Stimulated activated CD8-positive, alpha-beta memory T cell treated with anti-CD3 and anti-CD28 coated beads, Interleukin-7, amount 100 ng/mL, for 1 hour (primary cell): ENCODE results near the gene TSC22D2.

ENCODE experiments used
- DNase-seq, 2 donors: peaks; one replicate each; pipeline ENCODE4 v3.0.0-alpha.2; 2020; ENCODE audit warnings: low read depth in 2 of 2

TSC22D2 gene

GRCh38 chr3:150408221-150409124 lies at the start of gene TSC22D2:
TSC22D2 (plus strand) TSS chr3:150408298; CDS start chr3:150409351, 1,053 bp downstream.
- peak; percentile 98 to 99 for DNase-seq

GRCh38 chr3:150359381-150359780 lies 48.7 kb upstream of the TSC22D2 start:
- DNase-seq, result no peak

GRCh38 chr3:150360966-150361365 lies 47.1 kb upstream of the TSC22D2 start:
- DNase-seq, result no peak

- DNase-seq, result no peak
Observed at GRCh38 chr3:150362515-150363302, 45.4 kb upstream of the TSC22D2 start.

GRCh38 chr3:150363420-150363819 lies 44.7 kb upstream of the TSC22D2 start:
- no peak for DNase-seq

- DNase-seq, result no peak
Observed at GRCh38 chr3:150365132-150365604, 42.9 kb upstream of the TSC22D2 start.

- DNase-seq, result no peak
Observed at GRCh38 chr3:150367757-150368156, 40.3 kb upstream of the TSC22D2 start.

- no peak for DNase-seq
Observed at GRCh38 chr3:150370122-150370602, 37.9 kb upstream of the TSC22D2 start.

GRCh38 chr3:150370999-150371398 lies 37.1 kb upstream of the TSC22D2 start:
- DNase-seq, result no peak

GRCh38 chr3:150371741-150372254 lies 36.3 kb upstream of the TSC22D2 start:
- DNase-seq, result no peak

- DNase-seq, result no peak
Observed at GRCh38 chr3:150372320-150372719, 35.8 kb upstream of the TSC22D2 start.

- DNase-seq, result no peak
Observed at GRCh38 chr3:150372722-150373121, 35.4 kb upstream of the TSC22D2 start.

GRCh38 chr3:150373234-150373875 lies 34.7 kb upstream of the TSC22D2 start:
- no peak for DNase-seq

- no peak for DNase-seq
Observed at GRCh38 chr3:150374975-150375374, 33.1 kb upstream of the TSC22D2 start.

- no peak for DNase-seq
Observed at GRCh38 chr3:150376001-150376848, 31.9 kb upstream of the TSC22D2 start.

- no peak for DNase-seq
Observed at GRCh38 chr3:150377601-150378300, 30.3 kb upstream of the TSC22D2 start.

GRCh38 chr3:150378301-150378748 lies 29.8 kb upstream of the TSC22D2 start:
- no peak for DNase-seq

GRCh38 chr3:150379469-150379868 lies 28.6 kb upstream of the TSC22D2 start:
- DNase-seq, result no peak

- peak in 1 of 2 donors; percentile 5 for DNase-seq
Observed at GRCh38 chr3:150384296-150385212, 23.5 kb upstream of the TSC22D2 start.
